Measurements from ENCODE around the gene HLA-DMB.

Gene HLA-DMB

GRCh38 chr6:32967151-32968091, 26.6 kb upstream of the HLA-DMB start:
- peak; percentile 55 for TF ChIP-seq CTCF (IDR thresholded peaks at IDR 0.05; ENCODE audit: low read length, missing control alignments)
- peak overlapping the region; percentile 84 for H3K4me3 ChIP-seq (replicated peaks; ENCODE audit: low read depth, low read length)
- DNase-seq (ENCODE audit: low read depth): peak; percentile 52

DNA sequence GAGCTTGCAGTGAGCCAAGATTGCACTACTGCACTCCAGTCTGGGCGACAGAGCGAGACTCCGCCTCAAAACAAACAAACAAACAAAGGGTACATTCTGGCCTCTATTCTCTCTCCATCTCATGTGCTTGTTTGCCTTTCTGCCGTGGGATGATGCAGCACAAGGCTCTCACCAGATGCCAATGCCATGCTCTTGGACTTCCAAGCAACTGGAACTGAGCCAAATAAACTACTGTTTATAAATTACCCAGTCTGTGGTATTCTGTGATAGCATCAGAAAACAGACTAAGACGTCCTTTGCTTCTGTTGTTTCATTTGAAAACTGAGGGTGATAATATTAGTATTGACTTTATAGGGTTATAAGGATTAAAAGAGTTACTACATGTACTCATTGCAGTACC, 23.9 kb upstream of the HLA-DMB start:
- TF ChIP-seq CTCF (IDR thresholded peaks at IDR 0.05; ENCODE audit: low read length, missing control alignments): no peak
- no peak for DNase-seq (ENCODE audit: low read depth)
- no peak overlapping the region for H3K4me3 ChIP-seq (replicated peaks; ENCODE audit: low read depth, low read length)

DNA sequence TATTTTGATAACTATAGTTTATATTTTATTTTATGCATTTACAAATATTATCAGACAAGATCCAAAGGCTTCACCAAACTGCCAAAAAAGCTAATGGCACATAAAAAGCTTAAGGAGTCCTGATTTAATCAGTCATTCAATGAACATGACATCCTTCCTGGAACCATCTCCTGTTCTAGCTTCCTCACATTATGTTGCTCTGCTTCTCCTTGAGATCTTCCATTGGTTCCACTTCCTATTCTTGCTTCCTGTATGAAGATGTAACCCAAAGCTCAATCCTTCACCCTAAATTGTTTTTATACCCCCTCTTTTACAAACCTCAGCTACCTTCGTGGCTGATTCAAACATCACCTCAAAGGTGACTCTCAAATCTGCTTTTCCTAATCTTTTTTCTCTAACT, 23.0 kb upstream of the HLA-DMB start:
- DNase-seq (ENCODE audit: low read depth): no peak
- no peak overlapping the region for H3K4me3 ChIP-seq (replicated peaks; ENCODE audit: low read depth, low read length)
- TF ChIP-seq CTCF (IDR thresholded peaks at IDR 0.05; ENCODE audit: low read length, missing control alignments): no peak

GRCh38 chr6:32962213-32962826, 21.5 kb upstream of the HLA-DMB start:
- H3K4me3 ChIP-seq (replicated peaks; ENCODE audit: low read depth, low read length): no peak overlapping the region
- DNase-seq (ENCODE audit: low read depth): no peak
- TF ChIP-seq CTCF (IDR thresholded peaks at IDR 0.05; ENCODE audit: low read length, missing control alignments): no peak

- no peak for DNase-seq (ENCODE audit: low read depth)
- TF ChIP-seq CTCF (IDR thresholded peaks at IDR 0.05; ENCODE audit: low read length, missing control alignments): no peak
These were observed 19.7 kb upstream of the HLA-DMB start for GRCh38 chr6:32960563-32960962.

DNA sequence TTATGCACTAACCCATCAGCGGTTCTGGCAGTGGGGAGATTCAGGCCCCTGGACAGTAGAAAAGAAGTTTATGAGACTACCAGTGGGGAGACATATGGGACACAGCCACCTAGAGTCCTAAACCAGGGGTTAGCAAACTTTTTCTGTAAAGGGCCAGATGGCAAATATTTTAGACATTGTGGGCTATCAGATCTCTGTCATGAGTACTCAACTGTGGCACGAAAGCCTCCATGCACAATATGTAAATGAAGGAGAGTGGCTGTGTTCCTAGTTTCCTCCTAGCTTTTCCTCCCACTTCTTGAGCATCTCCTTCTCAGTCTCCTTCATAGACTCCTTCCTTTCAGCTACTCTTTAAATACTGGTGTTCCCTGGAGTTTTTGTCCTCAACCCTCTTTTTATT, 15.3 kb upstream of the HLA-DMB start:
- DNase-seq (ENCODE audit: low read depth): no peak
- TF ChIP-seq CTCF (IDR thresholded peaks at IDR 0.05; ENCODE audit: low read length, missing control alignments): no peak

More at GRCh38 chr6:32960563-32960962, 19.7 kb upstream of the HLA-DMB start:
- H3K4me3 ChIP-seq (replicated peaks; ENCODE audit: low read depth, low read length): no peak overlapping the region

More for the DNA sequence above, 15.3 kb upstream of the HLA-DMB start:
- H3K4me3 ChIP-seq (replicated peaks; ENCODE audit: low read depth, low read length): no peak overlapping the region

Data from fibroblast of pulmonary artery (primary cell).